RPMI8226 (cell line): ENCODE data around the gene STRIP1.
A peak's percentile ranks its signal among the peaks of the same experiment; 100 is the strongest.
"Not testable (repeated sequence)": the region's sequence is repeated elsewhere in the genome, so short reads cannot be mapped to it uniquely, and the experiment has no call there.

Experiments used
- DNase-seq: peaks from one replicate; pipeline ENCODE4 v3.0.0-alpha.2; 2015

The STRIP1 gene

DNA sequence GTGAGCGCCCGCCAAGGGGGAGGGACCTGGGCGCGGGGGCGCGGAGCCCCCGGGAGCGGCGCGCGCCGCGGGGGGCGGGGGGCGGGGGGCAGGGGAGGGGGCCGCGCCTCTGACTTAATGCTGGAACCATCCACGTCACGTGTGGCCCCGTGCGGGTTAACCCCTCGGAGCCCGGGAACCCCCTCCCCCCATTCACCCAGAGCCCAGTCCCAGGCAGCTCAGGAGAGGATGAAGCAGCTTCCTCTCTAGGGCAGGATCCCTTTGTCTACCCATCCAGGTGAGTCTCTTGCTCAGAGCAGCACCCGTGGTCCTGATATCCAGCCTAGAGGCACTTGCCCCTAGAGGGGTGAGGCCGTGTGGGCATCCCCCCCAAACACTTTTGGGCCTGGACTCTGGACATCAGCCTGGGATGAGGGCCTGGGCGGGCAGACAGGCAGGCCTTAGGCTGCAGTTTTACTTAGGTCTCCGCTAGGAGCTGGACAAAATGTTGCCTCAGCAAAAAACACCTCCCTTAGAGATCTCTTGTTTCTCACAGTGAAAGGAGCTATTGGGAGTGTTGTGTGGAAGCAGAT, 36.3 kb downstream of the STRIP1 start, which contains the start of gene ALX3:
Gene ALX3, minus strand, starts transcription at position 2 of the 572 bp plus-strand sequence. CDS start 60 bp downstream, outside the sequence.
- no peak for DNase-seq

DNA sequence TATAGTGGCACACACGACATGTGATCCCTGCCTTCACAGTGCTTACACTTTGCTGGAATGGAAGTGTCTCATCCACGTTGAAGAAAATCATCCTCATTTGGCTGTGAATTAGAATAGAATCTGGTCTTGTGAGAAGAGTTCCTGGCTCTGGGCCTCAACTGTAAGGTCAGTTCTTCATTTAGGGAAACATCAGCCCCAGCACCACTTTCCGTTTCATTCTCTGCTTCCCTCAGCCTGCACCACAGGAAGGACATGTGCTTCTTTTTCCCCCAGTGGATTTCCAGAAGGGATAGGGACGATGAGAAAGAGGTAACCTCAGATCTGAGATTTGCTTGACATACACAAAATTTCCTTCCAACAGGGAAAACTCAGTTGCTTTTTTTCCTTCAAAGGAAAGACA, 39.7 kb downstream of the STRIP1 start:
- no peak for DNase-seq

DNA sequence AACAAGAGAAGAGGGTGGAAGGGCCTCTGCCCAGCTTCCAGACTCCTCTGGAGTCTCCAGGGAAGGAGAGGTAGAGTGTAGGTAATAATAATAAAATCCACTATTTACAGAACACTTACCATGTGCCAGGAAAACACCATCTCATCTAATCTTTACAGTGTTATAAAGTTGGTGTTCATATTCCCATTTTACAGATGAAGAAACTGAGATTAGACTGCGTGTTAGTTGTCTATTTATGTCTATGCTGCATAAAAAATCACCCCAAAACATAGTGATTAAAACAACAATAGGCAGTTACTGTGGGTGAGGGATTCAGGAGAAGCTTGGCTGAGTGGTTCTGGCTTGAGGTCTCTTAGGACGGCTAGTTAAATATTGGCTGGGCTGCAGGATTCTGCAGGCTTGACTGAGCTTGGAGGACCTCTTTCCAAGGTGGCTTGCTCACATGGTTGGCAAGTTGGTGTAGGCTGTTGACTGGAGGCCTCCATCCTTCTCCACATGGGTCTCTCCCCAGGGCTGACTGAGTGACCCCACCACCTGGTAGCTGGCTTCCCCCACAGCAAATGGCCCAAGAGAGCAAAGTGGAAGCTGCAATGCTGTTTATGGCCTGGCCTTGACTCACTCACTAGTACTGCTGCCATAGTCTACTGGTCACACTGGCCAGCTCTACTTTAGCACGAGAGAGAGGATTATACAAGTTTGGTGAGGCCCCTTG, 42.5 kb downstream of the STRIP1 start:
- no peak for DNase-seq

DNA sequence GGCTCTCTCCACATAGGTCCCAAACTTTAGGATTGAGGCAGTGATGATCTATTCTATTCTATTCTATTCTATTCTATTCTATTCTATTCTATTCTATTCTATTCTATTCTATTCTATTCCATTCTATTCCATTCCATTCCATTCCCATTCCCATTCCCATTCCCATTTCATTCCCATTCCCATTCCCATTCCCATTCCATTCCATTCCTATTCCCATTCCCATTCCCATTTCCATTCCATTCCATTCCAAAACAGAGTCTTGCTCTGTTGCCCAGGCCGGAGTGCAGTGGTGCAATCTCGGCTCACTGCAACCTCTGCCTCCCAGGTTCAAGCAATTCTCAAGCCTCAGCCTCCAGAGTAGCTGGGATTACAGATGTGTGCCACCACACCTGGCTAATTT, 45.6 kb downstream of the STRIP1 start:
- not testable (repeated sequence) for DNase-seq

DNA sequence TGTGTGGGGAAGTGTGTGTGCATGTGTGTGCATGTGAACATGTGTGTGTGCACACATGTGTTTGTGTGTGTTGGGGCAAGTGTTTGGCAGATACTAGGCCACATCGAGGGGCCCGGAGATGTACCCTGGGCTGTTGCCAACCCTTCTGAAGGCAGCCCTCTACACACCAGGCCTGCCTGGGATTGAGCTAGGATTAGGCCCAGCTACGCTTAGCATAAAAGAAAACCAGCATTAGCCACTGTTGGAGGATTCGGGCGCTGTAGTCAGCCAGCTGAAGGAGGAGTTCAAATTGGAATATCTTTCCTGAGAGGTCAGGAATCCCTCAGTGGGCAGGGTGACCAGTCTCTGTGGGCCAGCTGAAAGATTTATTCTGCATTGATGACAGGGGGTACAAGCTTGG, 46.6 kb downstream of the STRIP1 start:
- no peak for DNase-seq

DNA sequence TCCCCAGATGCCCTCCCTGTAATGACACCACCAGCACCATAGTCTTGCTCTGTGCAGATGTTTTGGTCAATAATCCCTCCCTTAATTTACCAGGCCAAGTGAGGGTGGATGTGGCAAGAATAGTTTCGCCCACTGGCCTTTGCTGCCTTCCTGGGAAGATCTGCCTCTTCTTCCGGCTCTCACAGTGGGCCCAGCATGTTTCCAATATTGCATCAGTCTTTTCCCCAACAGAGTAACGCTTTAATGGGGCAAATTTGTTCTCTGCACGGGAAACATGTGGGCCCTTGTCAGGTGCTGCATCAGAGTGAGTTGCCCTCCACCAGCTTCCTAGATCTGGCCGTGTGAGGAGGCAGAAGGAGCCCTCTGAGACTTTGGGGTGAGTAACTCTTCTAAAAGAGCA, 48.1 kb downstream of the STRIP1 start:
- no peak for DNase-seq

DNA sequence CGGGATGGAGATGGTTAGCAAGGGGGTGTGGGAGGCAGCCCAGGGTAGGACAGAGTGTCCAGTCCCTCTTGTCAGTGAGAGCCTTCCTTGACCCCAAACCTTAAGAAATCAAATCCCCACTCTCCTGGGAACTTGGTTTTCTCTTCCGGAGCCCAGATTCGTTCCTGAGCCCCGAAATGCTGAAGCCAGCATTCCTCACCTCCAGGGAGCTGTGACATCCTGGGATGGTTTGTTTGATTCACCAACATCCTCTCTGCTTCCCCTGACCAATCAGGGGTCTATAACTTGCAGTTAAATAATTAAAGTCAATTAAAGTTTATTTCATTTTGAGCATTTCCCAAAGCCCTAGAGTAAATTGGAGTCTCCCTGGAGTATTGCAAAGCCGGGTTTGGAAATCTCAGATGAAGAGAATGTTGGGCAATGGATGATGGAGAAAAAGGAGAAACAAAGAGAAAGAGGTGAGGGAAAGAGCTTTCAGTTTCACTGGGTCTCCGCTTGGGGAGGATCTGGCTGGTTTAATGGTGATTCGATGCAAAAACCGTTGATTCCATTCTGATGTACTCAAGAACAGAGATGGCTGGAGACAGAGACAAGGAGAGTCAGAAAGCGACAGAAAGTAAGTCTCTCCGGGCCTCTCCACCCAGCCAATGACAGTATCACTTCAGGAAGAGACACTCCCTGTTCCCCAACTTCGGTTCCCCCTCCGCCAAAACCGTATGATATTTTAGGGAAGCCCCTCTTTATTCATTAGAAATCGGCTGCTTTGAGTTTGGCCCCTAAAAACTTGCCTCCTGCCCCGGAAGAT, 48.8 kb downstream of the STRIP1 start:
- DNase-seq: no peak

DNA sequence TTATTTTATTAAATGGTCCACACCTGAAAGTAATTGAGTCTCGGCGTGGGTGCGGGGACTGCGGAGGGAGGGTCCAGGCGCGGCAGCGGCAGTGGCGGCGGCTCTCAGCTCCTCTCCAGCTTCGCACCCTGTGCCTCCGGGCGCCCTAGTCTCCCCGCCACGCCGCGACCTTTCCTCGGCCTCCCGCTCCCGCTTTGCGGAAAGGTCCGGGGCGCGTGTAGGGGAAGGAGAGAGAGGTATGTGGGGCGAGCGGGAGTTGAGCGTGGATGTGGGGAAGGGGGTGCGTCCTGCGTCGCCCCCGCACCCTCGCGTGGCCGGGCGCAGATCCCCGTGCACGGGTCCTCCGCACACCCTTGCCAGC, 49.4 kb downstream of the STRIP1 start:
- DNase-seq: no peak

DNA sequence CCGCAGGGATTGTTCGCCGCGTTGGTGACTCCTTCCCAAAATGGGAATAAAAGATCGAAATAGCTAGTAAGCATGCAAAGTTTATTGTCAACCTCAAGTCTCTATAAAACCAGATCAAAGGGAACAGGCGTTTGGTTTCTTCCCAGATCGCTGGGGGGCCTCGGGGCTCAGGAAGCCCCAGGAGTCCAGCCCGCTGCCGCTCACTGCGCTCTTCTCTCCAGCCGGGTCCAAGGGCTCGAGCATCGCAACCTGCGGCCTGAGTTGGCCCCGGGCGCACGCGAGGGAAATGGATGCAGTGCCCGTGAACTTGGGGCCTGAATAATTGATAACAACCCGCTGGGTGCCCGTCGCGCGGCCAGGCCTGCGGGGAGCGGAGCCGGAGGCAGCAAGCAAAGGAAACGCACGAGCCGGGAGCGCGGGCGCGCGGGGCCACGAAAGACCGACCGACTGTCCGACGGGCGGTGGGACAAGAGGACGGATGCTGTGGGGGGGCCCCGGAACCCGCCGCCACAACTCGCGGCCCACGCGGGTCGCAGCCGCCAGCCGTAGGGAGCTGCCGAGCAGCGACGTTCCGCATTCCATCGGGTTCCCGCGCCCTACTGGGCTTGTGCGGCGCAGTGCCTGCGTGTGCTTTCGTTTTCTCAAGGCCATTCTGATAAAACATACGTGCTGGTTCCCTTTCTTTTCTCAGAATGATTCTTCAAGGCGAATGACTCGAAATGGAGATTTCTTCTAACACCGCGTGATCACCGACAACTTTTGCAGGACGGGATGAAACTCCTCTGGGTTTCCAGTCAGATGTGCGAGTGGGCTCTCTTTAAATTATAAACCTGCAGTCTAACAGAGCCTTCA, 50.0 kb downstream of the STRIP1 start:
- peak; percentile 20 for DNase-seq

DNA sequence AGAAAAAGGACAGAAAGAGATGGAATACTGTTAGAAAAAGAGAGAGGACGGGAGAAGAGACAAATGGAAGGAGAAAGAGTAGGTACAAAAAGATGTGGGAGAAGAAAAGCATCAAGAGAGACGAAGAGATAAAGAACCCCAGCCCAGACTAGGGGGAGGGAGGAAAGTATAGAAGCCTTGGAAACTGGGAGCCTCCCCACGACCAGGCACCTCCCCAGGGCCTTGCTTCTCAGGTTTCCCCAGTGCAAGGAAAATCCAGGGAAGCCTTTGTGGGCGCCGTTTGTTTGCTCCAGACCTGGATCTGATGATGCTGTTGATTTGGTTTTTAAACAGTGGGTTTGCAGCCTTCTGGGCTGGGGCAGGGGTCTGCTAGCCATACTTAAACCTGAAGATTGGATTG, 51.2 kb downstream of the STRIP1 start:
- no peak for DNase-seq

DNA sequence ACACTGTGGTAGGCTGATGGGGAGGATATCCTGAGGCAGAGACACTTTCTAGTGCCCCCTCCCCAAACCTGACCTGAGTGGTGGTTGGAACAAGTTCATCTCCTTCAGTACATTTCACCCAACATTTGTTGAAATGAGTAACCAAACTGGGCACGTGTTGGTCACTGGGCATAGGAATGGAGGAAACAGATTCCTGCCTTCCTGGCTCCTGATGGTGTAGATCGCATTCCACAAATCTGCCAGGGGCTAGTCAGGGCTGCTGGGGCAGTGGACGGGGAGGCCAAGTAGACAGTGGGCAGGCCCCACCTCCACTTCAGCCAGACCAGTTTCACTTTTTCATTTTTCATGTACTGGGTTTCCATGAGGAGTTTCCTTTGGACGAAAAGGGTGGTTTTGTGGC, 52.5 kb downstream of the STRIP1 start:
- DNase-seq: no peak

DNA sequence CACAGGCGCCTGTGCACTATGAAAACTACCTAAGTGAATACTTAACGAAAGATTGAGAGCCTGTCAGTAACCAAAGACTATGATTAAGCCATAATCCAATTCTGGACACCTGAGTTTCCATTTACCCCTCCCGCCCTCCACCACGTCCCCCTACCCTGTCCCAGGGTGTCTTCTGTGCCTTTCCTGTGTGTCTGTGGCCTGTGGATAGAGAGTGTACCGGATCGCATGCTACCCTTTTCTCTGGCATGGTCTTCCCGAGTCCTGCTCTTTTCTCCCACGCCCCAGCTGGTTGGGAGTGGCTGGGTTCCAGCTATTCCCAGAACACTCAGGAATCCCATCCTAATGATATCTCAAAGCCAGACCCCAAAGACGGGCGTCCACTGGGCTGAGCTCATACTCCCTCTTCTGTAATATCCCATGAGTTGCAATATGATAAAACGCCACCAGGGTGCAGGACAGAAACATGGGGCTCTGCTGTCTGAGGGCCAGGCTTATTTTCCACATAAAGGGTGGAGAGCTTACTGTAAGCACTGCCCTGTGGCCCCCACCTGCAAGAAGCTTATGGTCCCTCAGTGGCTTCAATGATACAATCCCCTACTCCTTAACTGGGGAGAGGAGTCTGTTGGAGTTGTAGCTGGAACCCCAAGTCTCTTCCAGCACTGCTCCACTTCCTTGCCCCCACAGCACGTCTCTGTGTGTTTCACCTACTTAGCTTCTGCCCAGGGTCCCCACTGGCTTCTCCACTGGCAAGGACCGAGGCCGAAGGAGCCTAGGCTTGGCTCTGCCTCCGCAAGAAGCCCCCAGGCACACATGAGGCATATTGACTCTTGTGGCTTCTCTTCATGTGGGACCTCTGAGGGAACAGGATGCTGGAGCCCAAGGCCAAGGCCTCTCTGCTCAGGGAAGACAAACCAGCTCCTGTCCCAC, 53.7 kb downstream of the STRIP1 start:
- DNase-seq: peak; percentile 59

DNA sequence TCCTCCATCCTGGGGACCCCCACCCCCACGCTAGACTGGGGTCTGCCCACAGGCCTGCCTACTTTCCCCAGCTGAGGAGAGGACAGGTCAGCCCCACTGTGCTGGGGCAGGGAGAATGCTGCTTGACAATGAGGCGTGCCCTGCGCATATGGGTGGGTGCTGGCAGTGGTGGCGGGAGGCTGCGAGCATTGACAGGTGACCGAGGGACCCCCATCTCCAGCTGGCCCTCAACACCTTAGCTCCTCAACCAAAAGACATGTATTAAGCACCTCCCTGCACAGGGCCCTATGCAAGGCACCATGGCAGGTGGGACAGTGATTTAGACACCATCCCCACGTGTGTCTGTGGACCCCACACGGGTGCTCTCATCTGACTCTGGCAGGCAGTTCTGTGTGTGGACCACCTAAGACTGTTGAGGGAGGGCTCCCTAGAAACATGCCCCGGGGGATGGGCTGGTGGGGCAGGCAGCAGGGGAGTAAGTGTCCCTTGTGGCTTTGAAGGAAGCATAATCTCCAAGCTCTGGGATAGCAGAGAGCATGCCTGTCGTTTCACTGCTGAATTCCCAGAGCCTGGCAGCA, 54.4 kb downstream of the STRIP1 start:
- DNase-seq: no peak

DNA sequence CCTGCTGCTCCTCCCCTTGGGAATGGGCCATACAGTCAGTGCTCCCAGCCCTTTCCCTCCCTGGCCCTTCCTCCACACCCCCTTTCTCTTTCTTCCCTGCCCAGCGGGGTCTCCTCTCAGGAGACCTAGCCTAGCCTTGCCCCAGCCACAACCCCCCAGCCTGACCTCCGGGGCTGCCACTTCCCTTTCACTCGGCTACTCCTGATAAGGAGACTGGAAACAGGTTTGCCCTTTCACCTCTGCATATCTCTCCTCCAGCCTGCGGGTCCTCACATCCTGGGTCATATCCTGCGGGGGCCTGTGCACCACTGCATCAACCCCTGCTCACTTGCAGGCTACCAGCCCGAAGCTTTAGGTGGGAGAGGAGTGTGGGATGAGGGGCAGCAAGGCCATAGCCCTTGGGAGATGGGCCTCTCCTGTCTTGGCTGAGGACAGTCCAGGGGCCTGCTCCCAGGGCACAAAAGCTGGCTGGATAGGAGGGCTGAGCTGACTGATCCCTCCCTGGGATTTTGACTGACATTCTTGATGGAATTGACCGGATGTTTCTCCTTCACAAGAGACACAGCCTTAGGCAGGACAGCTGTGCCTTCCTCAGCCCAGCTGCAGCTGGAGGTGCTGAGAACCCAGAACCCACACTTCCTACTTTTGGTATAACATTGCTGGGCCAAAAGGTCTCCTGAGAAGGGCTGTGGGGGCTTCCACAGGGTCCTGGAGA, 55.3 kb downstream of the STRIP1 start:
- DNase-seq: no peak

DNA sequence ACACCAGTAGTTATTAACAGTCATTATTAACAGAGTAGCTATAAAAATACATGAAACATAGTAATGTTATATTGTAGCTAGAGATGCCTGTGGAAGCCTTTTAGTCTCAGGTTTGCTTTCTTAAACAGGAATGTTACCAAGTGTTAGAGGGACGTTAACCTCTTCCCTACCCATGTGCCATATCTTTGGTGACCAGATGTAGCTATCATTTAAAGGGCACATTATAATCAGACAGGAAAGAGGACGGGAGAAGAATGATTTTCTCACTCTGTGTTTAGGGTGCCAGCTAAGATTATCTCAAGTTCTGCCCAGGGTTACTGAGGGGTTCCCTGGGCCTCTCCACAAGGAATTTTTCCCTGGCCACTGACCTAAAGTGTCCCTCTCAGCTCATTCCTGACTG, 57.0 kb downstream of the STRIP1 start:
- no peak for DNase-seq

DNA sequence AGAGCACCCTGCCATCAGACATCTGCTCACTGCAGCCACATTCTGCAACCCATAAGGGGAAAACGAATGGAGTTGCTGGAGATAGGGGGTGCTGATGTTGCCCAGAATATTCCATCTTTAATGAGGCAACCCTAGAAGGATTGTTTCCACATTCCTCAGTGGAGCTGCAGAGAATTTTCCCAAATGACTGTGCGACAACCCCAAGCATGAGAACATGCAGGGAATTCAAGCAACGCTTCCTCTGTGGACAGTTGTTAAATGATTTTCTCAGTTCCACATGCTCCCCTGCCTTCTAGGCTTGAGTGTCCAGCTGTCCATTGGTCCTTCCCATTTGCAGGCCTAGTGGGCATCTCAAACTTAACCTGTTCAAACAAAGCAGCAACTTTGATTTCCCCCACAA, 57.4 kb downstream of the STRIP1 start:
- DNase-seq: no peak

DNA sequence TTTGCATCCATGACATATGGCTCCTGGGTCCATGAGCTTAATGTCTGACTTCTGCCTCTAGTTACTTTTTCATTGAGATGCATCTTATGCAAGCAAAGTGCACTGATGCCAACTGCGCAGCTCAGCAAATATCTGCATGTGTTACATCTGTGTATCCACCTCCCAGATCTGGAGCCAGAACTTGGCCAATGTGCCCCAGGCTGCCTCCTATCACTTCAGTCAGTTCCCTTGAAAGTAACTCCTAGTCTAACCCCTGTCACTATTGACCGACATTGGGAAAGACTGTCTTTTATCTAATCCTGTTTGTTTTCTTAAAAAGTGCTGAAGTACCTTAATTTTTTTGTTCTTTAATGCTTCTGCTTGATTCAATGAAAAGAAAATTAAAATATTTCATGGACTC, 58.6 kb downstream of the STRIP1 start:
- DNase-seq: no peak

DNA sequence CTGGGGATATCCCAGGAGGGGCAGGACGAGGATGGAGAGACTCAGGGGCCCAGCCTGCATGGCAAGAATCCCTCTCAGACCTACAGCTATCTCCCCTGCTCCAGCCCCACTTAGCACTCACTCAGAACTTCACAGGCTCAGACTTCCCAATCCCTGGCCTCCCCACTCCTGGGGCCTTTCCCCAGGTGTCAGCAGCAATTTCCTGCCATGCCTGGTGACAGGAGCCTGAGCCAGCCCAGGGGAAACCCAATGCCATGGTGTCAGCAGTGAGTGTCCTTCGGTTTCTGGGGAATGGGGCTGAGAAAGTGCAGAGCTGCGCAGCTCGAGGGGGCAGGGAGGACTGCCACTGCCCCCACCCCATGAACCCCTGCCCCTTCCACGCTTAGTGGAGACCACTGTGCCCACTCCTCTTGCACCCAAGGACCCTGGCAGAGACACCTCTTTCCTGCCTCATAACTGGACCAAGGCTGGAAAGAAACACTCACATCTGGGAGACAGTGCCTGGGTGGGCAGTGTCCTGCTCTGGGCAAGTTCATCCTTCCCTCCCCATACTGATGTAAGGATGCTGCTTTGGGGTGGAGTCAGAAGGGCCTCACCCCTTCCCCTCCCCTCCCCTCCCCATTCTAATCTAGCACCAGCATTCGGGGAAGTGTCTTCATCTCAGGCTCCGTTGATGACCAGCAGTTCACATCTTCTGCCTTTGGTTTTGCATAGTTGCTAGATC, 60.7 kb downstream of the STRIP1 start:
- no peak for DNase-seq

DNA sequence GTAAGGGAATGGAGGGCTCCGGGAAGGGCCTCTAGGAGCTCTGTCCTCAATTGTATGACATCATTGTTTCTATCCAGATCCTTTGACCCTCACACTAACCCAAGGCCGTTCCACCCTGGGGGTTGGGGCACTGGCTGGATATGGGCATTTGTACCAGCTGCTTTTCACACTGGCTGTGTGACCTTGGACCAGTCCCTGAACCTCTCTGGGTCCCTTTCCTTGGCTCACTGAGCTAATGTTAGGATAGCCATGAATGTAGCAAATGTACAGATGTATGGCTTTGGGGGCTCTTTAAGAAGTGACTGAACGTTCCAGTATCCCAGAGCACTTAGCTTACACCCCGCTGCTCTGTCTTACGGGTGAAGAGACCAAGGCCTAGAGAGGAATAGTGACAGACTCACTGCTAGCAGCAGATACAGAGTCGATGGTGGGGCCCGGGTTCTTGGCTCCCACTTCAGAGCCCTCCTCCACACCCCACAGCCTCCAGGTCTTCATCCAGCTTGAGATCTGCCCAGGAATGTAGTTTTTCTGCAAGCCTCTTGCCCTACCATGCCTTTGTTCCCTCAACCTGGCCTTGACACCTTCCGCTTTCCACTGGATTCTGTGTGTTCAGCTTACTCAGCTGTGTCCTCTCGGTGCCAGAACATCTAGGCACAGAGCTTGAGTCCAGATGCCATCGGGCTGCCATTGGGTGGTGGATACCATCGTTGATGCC, 63.2 kb downstream of the STRIP1 start:
- DNase-seq: no peak
